Measurements from ENCODE around the gene ITM2B. TPM values are rescaled to one million over a fixed set of nuclear protein-coding genes. Genes with fewer than 3 reads are reported as not detected.

ITM2B gene
- total RNA-seq, 4 donors from 2014 or later = 476 to 770 (median 612) TPM

DNA sequence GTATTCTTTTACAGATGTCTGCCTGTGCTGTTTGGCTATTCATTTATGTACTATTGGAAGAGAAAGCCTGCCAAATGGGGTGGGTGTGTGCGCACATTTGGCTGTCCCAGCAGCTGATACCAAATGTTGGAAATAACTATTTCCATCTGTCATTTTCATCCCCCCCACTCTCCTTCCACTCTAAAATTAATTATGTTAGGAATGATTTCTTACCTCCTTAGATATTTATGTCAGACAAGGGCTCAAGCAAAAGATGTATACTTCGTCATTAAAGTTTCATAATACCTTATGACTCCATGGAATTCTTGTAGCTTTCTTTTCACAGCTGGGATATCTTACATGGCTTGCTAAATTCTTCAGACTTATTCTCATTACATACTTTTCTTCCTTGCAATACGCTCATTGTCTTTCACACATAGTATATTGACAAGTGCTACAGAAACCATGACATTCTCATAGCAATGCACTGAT lies 18.6 kb downstream of the ITM2B start:
- no peak for DNase-seq (ENCODE audit: low spot score in 2 of 2)
- 42 to 45% methylated on average over 3 of the region's 3 CpGs for WGBS, 2 donors
- TF ChIP-seq EP300 (IDR thresholded peaks at IDR 0.05) = no peak
- TF ChIP-seq, protein P1, sequence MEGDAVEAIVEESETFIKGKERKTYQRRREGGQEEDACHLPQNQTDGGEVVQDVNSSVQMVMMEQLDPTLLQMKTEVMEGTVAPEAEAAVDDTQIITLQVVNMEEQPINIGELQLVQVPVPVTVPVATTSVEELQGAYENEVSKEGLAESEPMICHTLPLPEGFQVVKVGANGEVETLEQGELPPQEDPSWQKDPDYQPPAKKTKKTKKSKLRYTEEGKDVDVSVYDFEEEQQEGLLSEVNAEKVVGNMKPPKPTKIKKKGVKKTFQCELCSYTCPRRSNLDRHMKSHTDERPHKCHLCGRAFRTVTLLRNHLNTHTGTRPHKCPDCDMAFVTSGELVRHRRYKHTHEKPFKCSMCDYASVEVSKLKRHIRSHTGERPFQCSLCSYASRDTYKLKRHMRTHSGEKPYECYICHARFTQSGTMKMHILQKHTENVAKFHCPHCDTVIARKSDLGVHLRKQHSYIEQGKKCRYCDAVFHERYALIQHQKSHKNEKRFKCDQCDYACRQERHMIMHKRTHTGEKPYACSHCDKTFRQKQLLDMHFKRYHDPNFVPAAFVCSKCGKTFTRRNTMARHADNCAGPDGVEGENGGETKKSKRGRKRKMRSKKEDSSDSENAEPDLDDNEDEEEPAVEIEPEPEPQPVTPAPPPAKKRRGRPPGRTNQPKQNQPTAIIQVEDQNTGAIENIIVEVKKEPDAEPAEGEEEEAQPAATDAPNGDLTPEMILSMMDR (IDR thresholded peaks at IDR 0.05) = no peak
- no peak for TF ChIP-seq POLR2A (IDR thresholded peaks at IDR 0.05)
- no peaks in the 10 kb centered on the region for H3K27me3 ChIP-seq
- H3K36me3 ChIP-seq = peaks cover 0 to 29% (median 5%) of the 10 kb centered on the region in 3 donors
- no peak overlapping the region for H3K4me3 ChIP-seq
- H3K4me1 ChIP-seq = peaks cover 0 to 83% (median 16%) of the 10 kb centered on the region in 4 donors
- no peaks in the 10 kb centered on the region for H3K9me3 ChIP-seq
- peak overlapping the region in 2 of 4 donors; percentile 57 to 61 for H3K27ac ChIP-seq

DNA sequence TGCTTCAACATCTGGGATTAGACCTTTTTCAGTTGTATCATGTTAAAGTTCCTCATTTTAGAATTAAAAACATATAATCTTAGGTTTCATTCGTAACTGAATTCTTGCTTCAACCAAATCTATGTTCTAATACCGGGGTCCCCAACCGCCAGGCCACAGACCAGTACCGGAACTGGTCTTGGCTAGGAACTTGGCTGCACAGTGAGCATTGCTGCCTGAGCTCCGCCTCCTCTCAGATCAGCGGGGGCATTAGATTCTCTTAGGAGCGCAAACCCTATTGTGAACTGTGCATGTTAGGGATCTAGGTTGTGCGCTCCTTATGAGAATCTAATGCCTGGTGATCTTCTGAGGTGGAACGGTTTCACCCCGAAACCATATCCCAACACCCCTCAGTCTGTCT lies 19.2 kb downstream of the ITM2B start:
- H3K4me1 ChIP-seq = peaks cover 0 to 83% (median 16%) of the 10 kb centered on the region in 4 donors
- WGBS, 2 donors = 84 to 86% methylated on average over 10 of the region's 10 CpGs
- DNase-seq (ENCODE audit: low spot score in 2 of 2) = no peak
- peaks cover 0 to 34% (median 5%) of the 10 kb centered on the region in 3 donors for H3K36me3 ChIP-seq
- TF ChIP-seq, protein P1 (IDR thresholded peaks at IDR 0.05) = no peak
- no peak for TF ChIP-seq EP300 (IDR thresholded peaks at IDR 0.05)
- no peak for TF ChIP-seq POLR2A (IDR thresholded peaks at IDR 0.05)
- H3K4me3 ChIP-seq = no peak overlapping the region
- H3K27ac ChIP-seq = peak overlapping the region in 2 of 4 donors; percentile 57 to 61
- H3K9me3 ChIP-seq = no peaks in the 10 kb centered on the region
- no peaks in the 10 kb centered on the region for H3K27me3 ChIP-seq

DNA sequence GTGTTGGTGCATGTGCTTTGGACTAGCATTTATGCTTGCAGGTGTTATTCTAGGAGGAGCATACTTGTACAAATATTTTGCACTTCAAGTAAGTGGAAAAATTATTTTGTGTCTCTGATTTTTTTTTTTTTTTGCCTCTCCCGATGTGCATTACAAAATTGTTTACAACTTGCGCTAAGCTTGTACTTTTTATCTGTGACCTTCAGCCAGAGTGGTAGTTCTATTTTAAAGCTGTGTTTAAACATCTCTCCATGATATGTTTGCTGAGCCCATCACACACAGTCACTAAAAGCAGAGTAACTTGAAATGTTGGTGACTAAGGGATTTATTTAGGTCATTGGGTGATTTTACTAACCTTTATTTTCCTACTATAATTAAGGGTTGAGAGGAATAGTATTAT lies 20.8 kb downstream of the ITM2B start:
- Histone ChIP-seq H3K4me1 (peaks cover 0 to 83% (median 16%) of the 10 kb centered on the region in 4 donors), H3K27ac (peak overlapping the region in 1 of 4 donors; percentile 0), H3K27me3 (no peaks in the 10 kb centered on the region), H3K4me3 (no peak overlapping the region), H3K9me3 (no peaks in the 10 kb centered on the region), H3K36me3 (peaks cover 0 to 50% (median 5%) of the 10 kb centered on the region in 3 donors)
- TF ChIP-seq, protein P1 (IDR thresholded peaks at IDR 0.05) = no peak
- TF ChIP-seq EP300 (IDR thresholded peaks at IDR 0.05) (no peak), POLR2A (IDR thresholded peaks at IDR 0.05) (no peak)
- no peak for DNase-seq (ENCODE audit: low spot score in 2 of 2)
- WGBS, 2 donors = 78 to 86% methylated on average over 2 of the region's 2 CpGs

- no peak for DNase-seq (ENCODE audit: low spot score in 2 of 2)
- no peaks in the 10 kb centered on the region for H3K9me3 ChIP-seq
- 93 to 98% methylated on average over 13 of the region's 13 CpGs for WGBS, 2 donors
- no peak overlapping the region for H3K4me3 ChIP-seq
- no peak overlapping the region for H3K27ac ChIP-seq
- peaks cover 0 to 63% (median 13%) of the 10 kb centered on the region in 3 donors for H3K36me3 ChIP-seq
- peaks cover 0 to 84% (median 12%) of the 10 kb centered on the region in 4 donors for H3K4me1 ChIP-seq
- no peaks in the 10 kb centered on the region for H3K27me3 ChIP-seq
- TF ChIP-seq, protein P1 (IDR thresholded peaks at IDR 0.05) = no peak
- TF ChIP-seq EP300 (IDR thresholded peaks at IDR 0.05) (no peak), POLR2A (IDR thresholded peaks at IDR 0.05) (no peak)
Measured at GRCh38 chr13:48255090-48255489, 22.1 kb downstream of the ITM2B start.

DNA sequence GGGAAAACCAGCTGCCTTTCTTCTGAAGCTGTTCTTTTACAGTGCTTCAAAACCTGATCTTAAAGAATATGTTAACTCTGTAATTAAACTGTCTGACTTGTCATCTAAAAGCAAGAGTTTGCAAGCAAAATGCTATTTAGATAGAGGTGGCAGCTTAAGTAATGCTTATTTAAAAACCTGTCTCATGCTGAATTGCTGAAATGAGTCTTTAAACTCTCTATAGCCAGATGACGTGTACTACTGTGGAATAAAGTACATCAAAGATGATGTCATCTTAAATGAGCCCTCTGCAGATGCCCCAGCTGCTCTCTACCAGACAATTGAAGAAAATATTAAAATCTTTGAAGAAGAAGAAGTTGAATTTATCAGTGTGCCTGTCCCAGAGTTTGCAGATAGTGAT lies 22.9 kb downstream of the ITM2B start:
- peaks cover 0 to 71% (median 16%) of the 10 kb centered on the region in 3 donors for H3K36me3 ChIP-seq
- no peaks in the 10 kb centered on the region for H3K27me3 ChIP-seq
- no peak for DNase-seq (ENCODE audit: low spot score in 2 of 2)
- peaks cover 0 to 82% (median 9%) of the 10 kb centered on the region in 4 donors for H3K4me1 ChIP-seq
- H3K9me3 ChIP-seq = no peaks in the 10 kb centered on the region
- H3K4me3 ChIP-seq = no peak overlapping the region
- TF ChIP-seq POLR2A (IDR thresholded peaks at IDR 0.05) (no peak), EP300 (IDR thresholded peaks at IDR 0.05) (no peak)
- TF ChIP-seq, protein P1 (IDR thresholded peaks at IDR 0.05) = no peak
- H3K27ac ChIP-seq = no peak overlapping the region
- 36 to 37% methylated on average over 1 of the region's 1 CpG for WGBS, 2 donors

Measured in tibial nerve (tissue), 4 donors.